Upper lobe of right lung (tissue), 1 donor: ENCODE data around the gene TSKS. TPM values are rescaled to one million over a fixed set of nuclear protein-coding genes. Genes with fewer than 3 reads are reported as not detected.

ENCODE experiments used
- ATAC-seq: fragments of 200-7000 bp; cut with Tn5 transposase; one replicate; pipeline ENCODE4 v1.9.1; 2020; ENCODE audit warnings: mild to moderate bottlenecking, moderate library complexity
- DNase-seq: peaks from one replicate; pipeline ENCODE4 v3.0.0-alpha.2; 2020
- H3K27ac ChIP-seq: fragments of 200-600 bp; one replicate; pipeline ENCODE4 v1.8.0; 2022
- H3K27me3 ChIP-seq: fragments of 200-600 bp; one replicate; pipeline ENCODE4 v1.8.0; 2022; ENCODE audit warnings: mild to moderate bottlenecking
- H3K36me3 ChIP-seq: fragments of 200-600 bp; one replicate; pipeline ENCODE4 v1.8.0; 2022
- H3K4me1 ChIP-seq: fragments of 200-600 bp; one replicate; pipeline ENCODE4 v1.8.0; 2022
- H3K4me3 ChIP-seq: fragments of 200-600 bp; one replicate; pipeline ENCODE4 v1.8.0; 2022; ENCODE audit warnings: mild to moderate bottlenecking
- H3K9me3 ChIP-seq: fragments of 200-600 bp; one replicate; pipeline ENCODE4 v1.8.0; 2022
- CTCF ChIP-seq: fragments of 200-600 bp; IDR thresholded peaks from one replicate; pipeline ENCODE4 v1.8.0; 2022; ENCODE audit warnings: antibody characterized with exemption
- intact Hi-C: fragments of 100-400 bp; cut with DNase I; formaldehyde crosslinking; loops from one replicate; pipeline ENCODE4 v1.11.0; 2022
- total RNA-seq: library from RNA; stranded (reverse); fragmentation: NEBNext Ultra II Directional; extraction: Animal tissue kit (Norgen Biotek cat#: 25700); gene quantifications from one replicate; pipeline ENCODE4 v1.2.1, GENCODE V29; 2021
- donor health status: DM: no; HTN: yes; CAD: no; lungs with severe emphysema.

TSKS gene
- total RNA-seq, 1 donor from 2014 or later = 0.43 TPM

- H3K4me1 ChIP-seq = peaks cover 16% of the 10 kb centered on the region
- H3K36me3 ChIP-seq = no peaks in the 10 kb centered on the region
- H3K4me3 ChIP-seq = peak overlapping the region; percentile 77
- ATAC-seq (peak; percentile 95), DNase-seq (peak; percentile 99)
- intact Hi-C loops = no loop called here
- H3K9me3 ChIP-seq = no peaks in the 10 kb centered on the region
- TF ChIP-seq CTCF = no peak
- no peaks in the 10 kb centered on the region for H3K27me3 ChIP-seq
- peak overlapping the region; percentile 88 for H3K27ac ChIP-seq
These were observed 3.2 kb upstream of the TSKS start for GRCh38 chr19:49766007-49766929.

- no peak for ATAC-seq
- H3K4me1 ChIP-seq = peaks cover 16% of the 10 kb centered on the region
These were observed 1.2 kb upstream of the TSKS start for GRCh38 chr19:49764341-49764740.

GRCh38 chr19:49761625-49762311 is 1.3 kb downstream of the TSKS start:
- peak overlapping the region; percentile 63 for H3K27ac ChIP-seq
- no peaks in the 10 kb centered on the region for H3K4me1 ChIP-seq
- intact Hi-C loops = no loop called here
- no peaks in the 10 kb centered on the region for H3K9me3 ChIP-seq
- H3K36me3 ChIP-seq = no peaks in the 10 kb centered on the region
- ATAC-seq (no peak), DNase-seq (no peak)
- H3K27me3 ChIP-seq = no peaks in the 10 kb centered on the region
- no peak overlapping the region for H3K4me3 ChIP-seq
- peak; percentile 20 for TF ChIP-seq CTCF

More at GRCh38 chr19:49764341-49764740, 1.2 kb upstream of the TSKS start:
- no peak for DNase-seq
- Histone ChIP-seq H3K27ac (no peak overlapping the region), H3K4me3 (no peak overlapping the region), H3K36me3 (no peaks in the 10 kb centered on the region), H3K9me3 (no peaks in the 10 kb centered on the region), H3K27me3 (no peaks in the 10 kb centered on the region)
- intact Hi-C loops = no loop called here
- no peak for TF ChIP-seq CTCF

- DNase-seq (no peak), ATAC-seq (no peak)
- H3K4me3 ChIP-seq = no peak overlapping the region
- no peak for TF ChIP-seq CTCF
- peaks cover 1% of the 10 kb centered on the region for H3K9me3 ChIP-seq
- intact Hi-C loops = no loop called here
- no peaks in the 10 kb centered on the region for H3K27me3 ChIP-seq
- H3K36me3 ChIP-seq = no peaks in the 10 kb centered on the region
- H3K27ac ChIP-seq = peak overlapping the region; percentile 63
- H3K4me1 ChIP-seq = no peaks in the 10 kb centered on the region
These were observed 1.9 kb downstream of the TSKS start for GRCh38 chr19:49761249-49761624.

- ATAC-seq = no peak
- TF ChIP-seq CTCF = no peak
- Histone ChIP-seq H3K36me3 (no peaks in the 10 kb centered on the region), H3K27me3 (no peaks in the 10 kb centered on the region), H3K27ac (no peak overlapping the region), H3K4me3 (no peak overlapping the region), H3K9me3 (peaks cover 6% of the 10 kb centered on the region), H3K4me1 (no peaks in the 10 kb centered on the region)
- intact Hi-C loops = no loop called here
- no peak for DNase-seq
These were observed 4.8 kb downstream of the TSKS start for GRCh38 chr19:49758292-49758691.
